Cardiac fibroblast (primary cell): ENCODE measurements around the gene ACAA2.

Source experiments
- DNase-seq, 2 donors: peaks; one replicate each; pipeline versions ENCODE4 v3.0.0 to v3.0.0-alpha.2; 2010; ENCODE audit warnings: low read depth in 2 of 2
- H3K4me3 ChIP-seq, 2 donors: replicated peaks in 1 of 2; 1 replicate in 1 of 2; 2 replicates in 1 of 2; pipeline ENCODE4 v1.5.1; 2011; ENCODE audit warnings: low read depth in 2 of 2, low read length in 2 of 2, mild to moderate bottlenecking in 2 of 2, moderate library complexity in 1 of 2
- TF ChIP-seq, protein P1 (sequence below): IDR thresholded peaks from one replicate; pipeline ENCODE4 v1.5.1; 2011; ENCODE audit warnings: low read depth, mild to moderate bottlenecking, low read length, inconsistent platforms

ACAA2 gene

DNA sequence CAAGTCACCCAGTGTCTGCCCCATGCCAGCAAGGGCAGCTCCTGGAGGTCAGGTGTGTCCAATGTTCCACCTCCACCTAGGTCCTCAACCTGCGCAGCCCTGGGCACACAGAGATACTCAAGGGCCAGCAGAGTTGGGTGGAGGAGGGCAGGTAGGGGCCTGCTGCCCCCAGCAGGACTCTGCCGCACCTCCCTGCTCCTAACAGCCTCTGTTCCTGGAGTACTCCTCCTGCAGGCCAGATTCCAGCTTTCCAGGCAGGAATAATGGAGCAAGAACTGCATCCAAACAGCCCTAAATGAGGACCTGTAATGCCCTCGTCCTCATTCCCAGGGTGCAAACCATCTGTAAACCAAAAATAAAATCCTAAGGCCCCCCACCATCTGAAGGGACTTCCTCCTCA, 44.4 kb upstream of the ACAA2 start:
- TF ChIP-seq, protein P1, sequence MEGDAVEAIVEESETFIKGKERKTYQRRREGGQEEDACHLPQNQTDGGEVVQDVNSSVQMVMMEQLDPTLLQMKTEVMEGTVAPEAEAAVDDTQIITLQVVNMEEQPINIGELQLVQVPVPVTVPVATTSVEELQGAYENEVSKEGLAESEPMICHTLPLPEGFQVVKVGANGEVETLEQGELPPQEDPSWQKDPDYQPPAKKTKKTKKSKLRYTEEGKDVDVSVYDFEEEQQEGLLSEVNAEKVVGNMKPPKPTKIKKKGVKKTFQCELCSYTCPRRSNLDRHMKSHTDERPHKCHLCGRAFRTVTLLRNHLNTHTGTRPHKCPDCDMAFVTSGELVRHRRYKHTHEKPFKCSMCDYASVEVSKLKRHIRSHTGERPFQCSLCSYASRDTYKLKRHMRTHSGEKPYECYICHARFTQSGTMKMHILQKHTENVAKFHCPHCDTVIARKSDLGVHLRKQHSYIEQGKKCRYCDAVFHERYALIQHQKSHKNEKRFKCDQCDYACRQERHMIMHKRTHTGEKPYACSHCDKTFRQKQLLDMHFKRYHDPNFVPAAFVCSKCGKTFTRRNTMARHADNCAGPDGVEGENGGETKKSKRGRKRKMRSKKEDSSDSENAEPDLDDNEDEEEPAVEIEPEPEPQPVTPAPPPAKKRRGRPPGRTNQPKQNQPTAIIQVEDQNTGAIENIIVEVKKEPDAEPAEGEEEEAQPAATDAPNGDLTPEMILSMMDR = no peak
- no peak overlapping the region for H3K4me3 ChIP-seq
- DNase-seq = no peak

DNA sequence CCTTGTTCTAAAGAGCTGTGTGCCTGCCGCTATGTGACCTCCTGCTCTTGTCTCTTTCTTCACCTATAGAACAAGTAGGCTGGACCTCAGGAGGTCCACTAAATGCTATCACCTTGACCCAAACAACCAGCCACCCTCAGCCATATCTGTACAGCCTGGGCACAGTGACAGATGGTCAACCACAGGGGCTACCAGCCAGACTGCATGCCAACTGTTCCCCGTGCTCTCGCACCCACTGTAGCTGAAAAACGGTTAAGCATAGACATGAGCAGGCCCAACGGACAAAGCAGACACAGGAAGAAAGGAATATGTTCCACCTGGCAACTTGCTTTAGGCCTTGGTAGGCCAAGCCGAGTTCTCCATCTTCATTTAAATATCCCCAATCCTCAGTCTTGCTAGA, 43.2 kb upstream of the ACAA2 start:
- DNase-seq = no peak
- TF ChIP-seq, protein P1 = no peak
- no peak overlapping the region for H3K4me3 ChIP-seq

DNA sequence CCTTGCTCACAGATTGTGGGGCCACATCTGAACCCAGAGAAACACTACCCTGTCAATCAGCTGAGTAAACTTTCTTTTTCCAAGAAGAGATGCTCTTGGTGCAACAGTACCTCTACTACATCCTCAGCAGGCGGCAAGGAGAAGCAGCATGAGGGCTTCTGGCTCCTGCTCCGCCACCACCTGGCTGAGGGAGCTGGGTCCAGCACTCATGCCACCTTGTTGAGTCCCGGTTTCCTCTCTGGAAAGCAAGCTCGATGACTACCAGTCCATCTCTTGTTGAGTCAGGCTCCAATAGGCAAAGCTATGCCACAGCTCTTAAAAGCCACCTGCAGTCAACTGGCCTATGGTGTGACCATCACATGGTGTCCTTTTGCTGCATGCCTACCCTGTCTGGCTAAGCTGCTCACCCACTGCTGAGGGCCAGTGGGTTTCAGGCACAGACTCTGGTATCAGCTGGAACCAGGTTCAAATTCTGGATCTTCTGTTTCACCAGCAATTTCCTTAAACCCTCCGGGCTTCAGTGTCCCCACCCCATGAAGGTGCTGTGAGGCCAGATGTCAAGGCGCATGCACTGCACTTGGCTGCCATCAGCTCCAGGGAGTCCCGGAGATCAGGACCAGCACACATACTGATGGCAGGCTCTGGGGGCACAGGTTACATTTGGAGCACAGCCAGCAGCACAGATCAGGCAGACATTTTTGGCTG, 42.5 kb upstream of the ACAA2 start:
- TF ChIP-seq, protein P1 = no peak
- H3K4me3 ChIP-seq = no peak overlapping the region
- DNase-seq = no peak

DNA sequence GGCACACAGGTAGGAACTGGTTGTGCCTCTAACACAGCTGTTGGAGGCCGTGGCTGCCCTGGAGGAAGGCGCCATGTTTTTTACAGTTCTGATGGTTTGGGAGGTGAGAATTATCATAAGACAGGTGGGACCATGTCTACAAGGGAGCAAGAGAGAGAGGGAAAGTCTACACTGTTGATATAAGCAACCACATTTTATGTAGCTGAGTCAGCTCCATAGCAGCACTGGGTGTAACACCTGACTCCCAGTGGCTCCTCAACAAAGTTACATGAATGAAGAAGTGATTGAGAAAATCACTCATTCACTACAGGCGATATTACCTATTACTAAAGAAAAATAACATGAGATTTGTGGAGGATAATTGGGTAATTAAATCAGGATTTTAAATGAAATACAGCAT, 41.3 kb upstream of the ACAA2 start:
- DNase-seq = no peak
- TF ChIP-seq, protein P1 = no peak
- H3K4me3 ChIP-seq = no peak overlapping the region

DNA sequence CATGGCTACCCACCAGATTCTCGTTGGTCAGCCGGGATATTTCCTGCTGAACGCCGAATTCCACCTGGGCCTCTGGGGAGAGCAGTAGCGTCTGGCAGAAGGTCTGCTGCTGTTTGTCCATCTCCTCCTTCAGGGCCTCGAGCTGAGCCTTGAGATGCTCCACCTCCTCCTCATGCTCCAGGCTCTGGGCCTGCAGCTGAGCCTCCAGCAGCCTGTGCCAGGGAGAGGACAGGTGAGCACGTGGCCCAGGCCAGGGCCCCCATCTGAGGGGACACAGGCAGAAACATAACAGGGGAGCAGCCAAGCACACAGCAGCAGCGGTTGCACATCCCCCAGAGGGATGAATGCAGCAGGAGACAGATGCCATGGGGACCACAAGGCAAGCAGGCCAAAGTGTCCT, 40.1 kb upstream of the ACAA2 start:
- DNase-seq = no peak
- no peak overlapping the region for H3K4me3 ChIP-seq
- TF ChIP-seq, protein P1 = no peak

DNA sequence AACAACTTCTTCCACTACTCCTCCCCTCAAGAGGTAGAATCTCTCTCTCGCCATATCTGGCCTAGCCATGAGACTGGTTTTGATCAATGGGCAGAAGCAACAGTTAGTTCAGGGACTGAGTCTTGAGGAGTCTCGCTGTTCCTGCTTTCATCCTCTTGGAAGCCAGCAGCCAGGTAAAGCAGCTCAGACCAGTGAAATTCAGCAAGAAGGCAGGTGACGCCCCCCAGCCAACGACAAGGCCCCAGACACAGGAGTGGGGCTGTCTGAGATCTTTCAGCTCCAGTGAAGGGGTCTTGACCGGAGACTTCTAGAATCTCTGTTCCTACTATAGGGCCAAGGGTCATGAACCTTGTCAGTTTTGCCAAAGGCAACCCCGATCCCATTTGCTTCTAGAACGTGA, 39.7 kb upstream of the ACAA2 start:
- TF ChIP-seq, protein P1 = no peak
- no peak for DNase-seq
- H3K4me3 ChIP-seq = no peak overlapping the region

DNA sequence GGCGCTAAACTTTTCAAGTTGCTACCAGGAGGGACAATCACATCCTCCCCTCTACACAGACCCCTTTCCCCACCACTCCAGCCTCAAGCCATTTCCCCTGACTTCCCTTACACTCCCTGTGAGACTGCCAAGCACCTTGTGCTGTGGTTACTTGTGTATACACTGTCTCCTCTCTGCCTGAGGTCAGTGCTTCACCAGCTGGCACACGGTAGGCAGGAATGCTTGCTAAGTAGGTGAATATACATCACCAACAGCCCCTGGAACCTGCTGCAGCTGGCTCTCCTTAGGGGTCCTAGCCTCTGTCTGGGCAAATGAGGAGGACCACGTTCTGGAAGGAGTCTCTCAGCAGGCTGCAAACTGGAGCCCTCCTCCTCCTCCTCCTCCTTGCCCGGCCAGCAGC, 38.3 kb upstream of the ACAA2 start:
- no peak overlapping the region for H3K4me3 ChIP-seq
- no peak for DNase-seq
- TF ChIP-seq, protein P1 = no peak
